DND-41 (cell line): ENCODE data around the gene S100A14.

ENCODE experiments used
- ATAC-seq: fragments of 200-7000 bp; cut with Tn5 transposase; 3 replicates; pipeline ENCODE4 v1.9.1; 2021; ENCODE audit warnings: low read depth; ENCODE audit not compliant: insufficient read depth
- DNase-seq: peaks from one replicate; pipeline ENCODE4 v3.0.0-alpha.2; 2020
- H2AFZ ChIP-seq: 2 replicates; pipeline ENCODE4 v1.6.0; 2012; ENCODE audit warnings: low read depth, low read length
- H3K27ac ChIP-seq: 2 replicates; pipeline ENCODE4 v1.5.1; 2012; ENCODE audit warnings: low read length, inconsistent platforms
- H3K27me3 ChIP-seq: fragments of 200-600 bp; sonication (generic); 2 replicates; pipeline ENCODE4 v1.6.0; 2012; ENCODE audit warnings: low read length, mild to moderate bottlenecking, inconsistent platforms; ENCODE audit not compliant: insufficient read depth, poor library complexity
- H3K36me3 ChIP-seq: 2 replicates; pipeline ENCODE4 v1.5.1; 2012; ENCODE audit warnings: low read length, inconsistent platforms; ENCODE audit not compliant: insufficient read depth
- H3K4me1 ChIP-seq: 2 replicates; pipeline ENCODE4 v1.5.1; 2012; ENCODE audit warnings: mild to moderate bottlenecking, low read length; ENCODE audit not compliant: insufficient read depth
- H3K4me2 ChIP-seq: 2 replicates; pipeline ENCODE4 v1.6.0; 2012; ENCODE audit warnings: mild to moderate bottlenecking, moderate library complexity, low read length, inconsistent platforms; ENCODE audit not compliant: insufficient read depth
- H3K4me3 ChIP-seq, 2 experiments: fragments of 200-600 bp in 1 of 2; shearing (Covaris generic) in 1 of 2; 2 replicates each; pipeline ENCODE4 v1.5.1; 2012 to 2016; ENCODE audit warnings: inconsistent platforms in 2 of 2, low read length in 2 of 2, mild to moderate bottlenecking in 2 of 2, low read depth in 1 of 2, moderate library complexity in 1 of 2
- H3K79me2 ChIP-seq: 2 replicates; pipeline ENCODE4 v1.6.0; 2012; ENCODE audit warnings: low read length, inconsistent platforms; ENCODE audit not compliant: insufficient read depth
- H3K9ac ChIP-seq: 2 replicates; pipeline ENCODE4 v1.6.0; 2012; ENCODE audit warnings: low read depth, mild to moderate bottlenecking, inconsistent platforms, low read length, moderate library complexity
- H3K9me3 ChIP-seq: 2 replicates; pipeline ENCODE4 v1.5.1; 2012; ENCODE audit warnings: low read length, moderate library complexity, mild to moderate bottlenecking, inconsistent platforms; ENCODE audit not compliant: insufficient read depth, severe bottlenecking
- H4K20me1 ChIP-seq: 2 replicates; pipeline ENCODE4 v1.6.0; 2012; ENCODE audit warnings: low read length; ENCODE audit not compliant: insufficient read depth
- EZH2 ChIP-seq: IDR thresholded peaks from 3 replicates; pipeline ENCODE4 v1.6.1; 2012; ENCODE audit warnings: borderline replicate concordance, low read depth, mild to moderate bottlenecking, moderate library complexity, low read length, inconsistent platforms; ENCODE audit not compliant: severe bottlenecking
- TF ChIP-seq, protein P1 (sequence below): IDR thresholded peaks from 2 replicates; pipeline ENCODE4 v1.5.1; 2012; ENCODE audit warnings: borderline replicate concordance, low read length, moderate library complexity, mild to moderate bottlenecking; ENCODE audit not compliant: poor library complexity, severe bottlenecking; ENCODE audit errors: extremely low read depth

S100A14 gene

DNA sequence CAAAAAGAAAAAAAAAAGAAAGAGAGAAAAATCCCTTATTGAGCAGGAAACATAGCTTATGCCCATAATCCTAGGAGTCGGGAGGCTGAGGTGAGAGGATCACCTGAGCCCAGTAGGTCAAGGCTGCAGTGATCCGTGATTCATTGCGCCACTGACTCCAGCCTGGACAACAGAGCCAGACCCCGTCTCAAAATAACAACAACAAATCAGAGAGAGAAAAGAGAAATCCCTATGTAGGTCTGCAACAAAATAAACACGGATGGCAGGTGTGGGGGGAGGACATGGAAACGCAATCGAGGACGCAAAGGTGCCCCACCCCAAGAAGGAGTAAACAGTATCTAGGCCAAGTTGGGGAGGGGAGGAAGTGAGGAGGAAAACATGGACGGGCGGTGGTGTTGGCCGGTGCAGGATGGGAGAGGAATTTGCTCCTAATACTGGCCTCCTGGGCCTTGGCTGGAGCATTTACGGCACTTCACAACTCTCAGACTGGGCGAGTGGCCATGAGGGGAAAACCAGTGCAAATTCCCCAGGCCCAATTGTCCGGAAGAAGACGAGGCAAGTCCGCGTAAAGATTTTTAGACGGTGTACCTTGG, 17.1 kb upstream of the S100A14 start:
- ATAC-seq, result no peak
- H3K36me3 ChIP-seq, result peaks cover 31% of the 10 kb centered on the region

DNA sequence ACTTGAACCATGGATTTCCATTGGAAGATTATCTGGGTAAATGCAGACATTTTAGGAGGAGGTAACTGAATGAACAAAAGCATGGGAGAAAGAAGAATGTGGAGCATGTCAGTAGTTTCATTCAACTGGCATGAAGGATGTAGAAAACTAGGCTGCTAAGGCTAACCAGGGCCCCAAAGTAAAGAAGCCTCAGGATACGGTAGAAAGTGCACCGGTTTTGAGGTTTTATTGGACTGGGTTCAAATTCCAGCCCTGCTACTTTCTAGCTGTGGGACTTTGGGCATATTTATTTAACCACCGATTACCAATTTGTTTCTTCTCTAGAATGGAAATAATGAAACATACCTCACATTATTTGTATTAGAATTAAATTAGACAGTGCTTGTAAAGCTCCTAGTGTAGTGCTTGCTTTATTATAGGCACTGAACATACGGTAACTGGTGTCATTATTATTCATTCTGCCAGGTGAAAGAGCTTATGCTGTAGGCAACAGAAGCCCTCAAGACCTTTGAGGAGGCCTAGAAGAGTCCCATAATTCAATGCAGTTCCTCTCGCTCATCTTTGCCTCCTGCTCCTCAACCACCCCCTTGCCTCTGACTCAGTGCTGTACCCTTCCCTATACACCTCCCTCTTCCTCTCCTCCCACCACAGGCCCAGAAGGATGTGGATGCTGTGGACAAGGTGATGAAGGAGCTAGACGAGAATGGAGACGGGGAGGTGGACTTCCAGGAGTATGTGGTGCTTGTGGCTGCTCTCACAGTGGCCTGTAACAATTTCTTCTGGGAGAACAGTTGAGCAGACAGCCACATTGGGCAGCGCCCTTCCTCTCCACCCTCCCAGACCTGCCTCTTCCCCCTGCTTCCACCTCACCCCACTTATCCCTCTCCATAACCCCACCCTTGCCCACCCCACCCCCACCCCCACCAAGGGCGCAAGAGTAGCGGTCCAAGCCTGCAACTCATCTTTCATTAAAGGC, 15.2 kb upstream of the S100A14 start:
- no peak for DNase-seq
- Histone ChIP-seq H3K4me2 (no peak overlapping the region), H3K79me2 (peaks cover 24% of the 10 kb centered on the region), H3K9me3 (no peaks in the 10 kb centered on the region), H3K4me1 (peaks cover 21% of the 10 kb centered on the region), H3K4me3 (no peak overlapping the region), H2AFZ (no peak overlapping the region), H3K36me3 (peaks cover 11% of the 10 kb centered on the region), H3K27ac (no peak overlapping the region), H4K20me1 (peaks cover 5% of the 10 kb centered on the region; the same call in 1 of the 2 replicates), H3K27me3 (no peaks in the 10 kb centered on the region), H3K9ac (no peak overlapping the region)
- TF ChIP-seq, protein P1, sequence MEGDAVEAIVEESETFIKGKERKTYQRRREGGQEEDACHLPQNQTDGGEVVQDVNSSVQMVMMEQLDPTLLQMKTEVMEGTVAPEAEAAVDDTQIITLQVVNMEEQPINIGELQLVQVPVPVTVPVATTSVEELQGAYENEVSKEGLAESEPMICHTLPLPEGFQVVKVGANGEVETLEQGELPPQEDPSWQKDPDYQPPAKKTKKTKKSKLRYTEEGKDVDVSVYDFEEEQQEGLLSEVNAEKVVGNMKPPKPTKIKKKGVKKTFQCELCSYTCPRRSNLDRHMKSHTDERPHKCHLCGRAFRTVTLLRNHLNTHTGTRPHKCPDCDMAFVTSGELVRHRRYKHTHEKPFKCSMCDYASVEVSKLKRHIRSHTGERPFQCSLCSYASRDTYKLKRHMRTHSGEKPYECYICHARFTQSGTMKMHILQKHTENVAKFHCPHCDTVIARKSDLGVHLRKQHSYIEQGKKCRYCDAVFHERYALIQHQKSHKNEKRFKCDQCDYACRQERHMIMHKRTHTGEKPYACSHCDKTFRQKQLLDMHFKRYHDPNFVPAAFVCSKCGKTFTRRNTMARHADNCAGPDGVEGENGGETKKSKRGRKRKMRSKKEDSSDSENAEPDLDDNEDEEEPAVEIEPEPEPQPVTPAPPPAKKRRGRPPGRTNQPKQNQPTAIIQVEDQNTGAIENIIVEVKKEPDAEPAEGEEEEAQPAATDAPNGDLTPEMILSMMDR, result no peak
- TF ChIP-seq EZH2, result no peak
- ATAC-seq, result no peak

More for the DNA sequence above, 17.1 kb upstream of the S100A14 start:
- DNase-seq, result no peak
- Histone ChIP-seq H3K9ac (peak overlapping the region; percentile 92; the same call in 1 of the 2 replicates), H3K27ac (no peak overlapping the region), H3K9me3 (no peaks in the 10 kb centered on the region), H3K79me2 (peaks cover 43% of the 10 kb centered on the region), H3K4me2 (peak overlapping the region; percentile 48; the same call in 1 of the 2 replicates), H3K27me3 (no peaks in the 10 kb centered on the region), H3K4me3 (peak overlapping the region in 1 of 2 experiments; percentile 61; a peak in 2 of 4 replicates), H4K20me1 (peaks cover 19% of the 10 kb centered on the region; the same call in 1 of the 2 replicates), H2AFZ (peak overlapping the region; percentile 60), H3K4me1 (peaks cover 30% of the 10 kb centered on the region)
- TF ChIP-seq EZH2, result no peak
- TF ChIP-seq, protein P1, result no peak

DNA sequence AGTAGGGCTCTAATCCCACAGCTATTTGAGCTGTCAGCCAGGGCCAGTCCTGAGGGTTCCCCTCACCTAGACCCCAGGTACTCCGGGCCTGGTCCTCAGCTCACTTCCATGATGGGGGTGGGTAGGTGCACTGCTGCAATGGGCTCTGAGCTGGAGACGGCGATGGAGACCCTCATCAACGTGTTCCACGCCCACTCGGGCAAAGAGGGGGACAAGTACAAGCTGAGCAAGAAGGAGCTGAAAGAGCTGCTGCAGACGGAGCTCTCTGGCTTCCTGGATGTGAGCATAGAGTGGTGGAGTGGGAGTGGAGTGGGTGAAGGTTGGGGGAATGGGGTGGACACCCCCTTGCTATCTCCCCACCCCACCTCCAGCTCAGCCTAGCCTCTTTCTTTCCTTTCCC, 14.3 kb upstream of the S100A14 start:
- Histone ChIP-seq H3K36me3 (peaks cover 2% of the 10 kb centered on the region; the same call in 1 of the 2 replicates), H3K79me2 (peaks cover 15% of the 10 kb centered on the region), H3K4me1 (peaks cover 12% of the 10 kb centered on the region), H2AFZ (no peak overlapping the region), H3K4me3 (no peak overlapping the region), H3K27ac (no peak overlapping the region), H3K9ac (no peak overlapping the region), H3K9me3 (no peaks in the 10 kb centered on the region), H3K4me2 (no peak overlapping the region), H3K27me3 (no peaks in the 10 kb centered on the region), H4K20me1 (0 out of 2 replicates have a peak, but pooled peaks cover 2% of the 10 kb centered on the region)
- TF ChIP-seq, protein P1, result no peak
- TF ChIP-seq EZH2, result no peak
- ATAC-seq (no peak), DNase-seq (no peak)
